B cell (primary cell): Measurements from ENCODE around the gene TPCN2. TPM values are rescaled to one million over a fixed set of nuclear protein-coding genes. Genes with fewer than 3 reads are reported as not detected.
"Not testable (repeated sequence)": the region's sequence is repeated elsewhere in the genome, so short reads cannot be mapped to it uniquely, and the experiment has no call there.

Experiments
- ATAC-seq: fragments of 200-7000 bp; cut with Tn5 transposase; one replicate; pipeline ENCODE4 v1.10.0; 2021; ENCODE audit warnings: low read depth, mild to moderate bottlenecking, moderate number of reproducible peaks, moderate library complexity
- CTCF ChIA-PET: fragments of 350-600 bp; sonication (Branson Sonifier 250); formaldehyde crosslinking; loops from one replicate; lab custom pipeline; 2021; ENCODE audit warnings: antibody characterized with exemption, inconsistent platforms; lab: Charles Lee
- POLR2A ChIA-PET: fragments of 350-600 bp; sonication (Branson Sonifier 250); formaldehyde crosslinking; loops from one replicate; lab custom pipeline; 2021; ENCODE audit warnings: antibody characterized with exemption; lab: Charles Lee
- DNase-seq: peaks from one replicate; pipeline ENCODE4 v3.0.0; 2013
- H2AFZ ChIP-seq: 2 replicates; pipeline ENCODE4 v1.6.1; 2012; ENCODE audit warnings: mild to moderate bottlenecking, low read depth, low read length; ENCODE audit not compliant: insufficient read depth, poor library complexity, severe bottlenecking
- H3K27ac ChIP-seq, 2 donors: 1 replicate in 1 of 2; 2 replicates in 1 of 2; pipeline ENCODE4 v1.5.1; 2012 to 2013; ENCODE audit warnings: low read length in 2 of 2, mild to moderate bottlenecking in 2 of 2, moderate library complexity in 1 of 2
- H3K27me3 ChIP-seq, 4 experiments: fragments of 200-600 bp in 1 of 4; sonication (generic) in 1 of 4; replicated peaks in 1 of 4; 1 replicate in 2 of 4; 2 replicates in 2 of 4; pipeline versions ENCODE4 v1.6.1 to v1.7.0; 2013 to 2016; ENCODE audit warnings: low read length in 3 of 4, mild to moderate bottlenecking in 2 of 4, mixed read lengths in 1 of 4, moderate library complexity in 1 of 4; ENCODE audit not compliant: insufficient read depth in 4 of 4, control insufficient read depth in 3 of 4; ENCODE audit errors: control extremely low read depth in 1 of 4
- H3K36me3 ChIP-seq, 2 experiments: replicated peaks in 1 of 2; 1 replicate in 1 of 2; 2 replicates in 1 of 2; pipeline versions ENCODE4 v1.6.1 to v1.7.1; 2013; ENCODE audit warnings: low read length in 1 of 2; ENCODE audit not compliant: insufficient read depth in 2 of 2, control insufficient read depth in 1 of 2; ENCODE audit errors: control extremely low read depth in 1 of 2, extremely low read depth in 1 of 2
- H3K4me1 ChIP-seq, 2 donors: fragments of 200-600 bp in 1 of 2; sonication (generic) in 1 of 2; 1 replicate in 1 of 2; 2 replicates in 1 of 2; pipeline versions ENCODE4 v1.5.1 to v1.6.1; 2013 to 2017; ENCODE audit warnings: low read length in 2 of 2; ENCODE audit not compliant: control insufficient read depth in 2 of 2, insufficient read depth in 2 of 2
- H3K4me2 ChIP-seq: replicated peaks from 2 replicates; pipeline ENCODE3; 2012; ENCODE audit warnings: mild to moderate bottlenecking, low read depth, low read length; ENCODE audit not compliant: poor library complexity, severe bottlenecking
- H3K4me3 ChIP-seq, 5 experiments: fragments of 200-600 bp in 1 of 5; sonication (generic) in 1 of 5; 1 replicate in 3 of 5; 2 replicates in 2 of 5; pipeline versions ENCODE4 v1.5.1 to v1.7.0; 2011 to 2016; ENCODE audit warnings: low read length in 4 of 5, mild to moderate bottlenecking in 4 of 5, low read depth in 2 of 5, control low read depth in 1 of 5, moderate library complexity in 1 of 5; ENCODE audit not compliant: insufficient read depth in 1 of 5; ENCODE audit errors: control extremely low read depth in 1 of 5, extremely low read depth in 1 of 5
- H3K79me2 ChIP-seq: fragments of 200-600 bp; sonication (generic); one replicate; pipeline ENCODE4 v1.6.0; 2016; ENCODE audit warnings: low read length; ENCODE audit not compliant: control insufficient read depth, insufficient read depth
- H3K9ac ChIP-seq: fragments of 200-600 bp; sonication (generic); 2 replicates; pipeline ENCODE4 v1.6.1; 2017; ENCODE audit warnings: mild to moderate bottlenecking, low read length, moderate library complexity
- H3K9me3 ChIP-seq, 3 donors: one replicate each; pipeline versions ENCODE4 v1.6.1 to v1.7.1; 2013; ENCODE audit warnings: low read length in 2 of 3; ENCODE audit not compliant: control insufficient read depth in 2 of 3, insufficient read depth in 1 of 3; ENCODE audit errors: control extremely low read depth in 1 of 3
- H4K20me1 ChIP-seq: 2 replicates; pipeline ENCODE4 v1.6.0; 2012; ENCODE audit warnings: mild to moderate bottlenecking, low read length; ENCODE audit not compliant: insufficient read depth, control insufficient read depth, poor library complexity, severe bottlenecking
- H3K27ac Mint-ChIP-seq: one replicate; pipeline ENCODE4 v1.8.0; 2021; ENCODE audit warnings: mixed read lengths
- H3K27me3 Mint-ChIP-seq: one replicate; pipeline ENCODE4 v1.8.0; 2021; ENCODE audit warnings: mixed read lengths
- H3K4me1 Mint-ChIP-seq: one replicate; pipeline ENCODE4 v1.8.0; 2021; ENCODE audit warnings: mixed read lengths
- H3K4me3 Mint-ChIP-seq: one replicate; pipeline ENCODE4 v1.8.0; 2021; ENCODE audit warnings: mixed read lengths
- H3K9me3 Mint-ChIP-seq: one replicate; pipeline ENCODE4 v1.8.0; 2022; ENCODE audit warnings: mixed read lengths; ENCODE audit not compliant: insufficient read depth
- CTCF ChIP-seq: fragments of 200-600 bp; IDR thresholded peaks from one replicate; pipeline ENCODE4 v1.8.0; 2022; ENCODE audit warnings: antibody characterized with exemption, mild to moderate bottlenecking
- EZH2 ChIP-seq: IDR thresholded peaks from 2 replicates; pipeline ENCODE4 v1.6.1; 2012; ENCODE audit warnings: borderline replicate concordance, low read depth, mild to moderate bottlenecking, moderate library complexity, low read length; ENCODE audit not compliant: insufficient read depth, poor library complexity, severe bottlenecking
- WGBS: methylation state at CpG from one replicate; pipeline ENCODE4 v1.1.5; 2013; ENCODE audit warnings: missing lambda C conversion rate; ENCODE audit not compliant: insufficient coverage; 5-methylcytosine and 5-hydroxymethylcytosine counted together
- intact Hi-C: fragments of 100-400 bp; cut with micrococcal nuclease; formaldehyde crosslinking; loops from one replicate; pipeline ENCODE4 v1.10.0; 2022
- polyA plus RNA-seq: library from polyadenylated mRNA; depleted of rRNA; stranded (reverse); fragments of >200 nt; gene quantifications from 2 replicates; pipeline ENCODE4 v1.2.3, GENCODE V29; 2012
- total RNA-seq, 2 donors: library from RNA; stranded (reverse); fragments of 120-200 nt in 1 of 2; gene quantifications; 1 replicate in 1 of 2; 2 replicates in 1 of 2; pipeline versions ENCODE4 v1.2.3 to v1.2.4, GENCODE V29; 2013 to 2022

TPCN2 gene
- total and polyA plus RNA-seq, 2 donors (not counting 1 experiment from before 2014, with no cell fraction given), result 16.8 to 71.4 TPM

- no peak for ATAC-seq
- no peak for TF ChIP-seq CTCF
- TF ChIP-seq EZH2, result no peak
Measured at GRCh38 chr11:68999093-68999747, 49.5 kb upstream of the TPCN2 start.

GRCh38 chr11:68999748-69000355, 48.9 kb upstream of the TPCN2 start:
- H3K27ac Mint-ChIP-seq, H3K4me2 ChIP-seq, intact Hi-C loops, H3K27me3 ChIP-seq, H3K9ac ChIP-seq, H3K79me2 ChIP-seq, ATAC-seq, H3K4me1 Mint-ChIP-seq, H3K4me1 ChIP-seq, H4K20me1 ChIP-seq, H3K36me3 ChIP-seq, H3K4me3 ChIP-seq, H3K4me3 Mint-ChIP-seq, H3K9me3 ChIP-seq, H3K27ac ChIP-seq, H2AFZ ChIP-seq, DNase-seq, POLR2A ChIA-PET, H3K9me3 Mint-ChIP-seq: not testable (repeated sequence)
- WGBS, result 85% methylated on average over 8 of the region's 12 CpGs
- peaks cover 14% of the 10 kb centered on the region for H3K27me3 Mint-ChIP-seq
- CTCF ChIA-PET, result interaction anchor here (0.5 to 0.9 kb wide), 2 partner anchors 89 to 140 kb away, joined by 3 read pairs; no protein-coding TSS in a partner anchor

More at GRCh38 chr11:68999093-68999747, 49.5 kb upstream of the TPCN2 start:
- WGBS, result 92% methylated on average over 7 of the region's 8 CpGs
- CTCF ChIA-PET, result interaction anchor here (0.9 kb wide), 1 partner anchor 90 kb away, joined by 3 read pairs; no protein-coding TSS in a partner anchor
- Mint-ChIP-seq H3K27me3 (peaks cover 17% of the 10 kb centered on the region), H3K4me3 (no peak overlapping the region), H3K9me3 (no peaks in the 10 kb centered on the region), H3K4me1 (no peaks in the 10 kb centered on the region), H3K27ac (no peak overlapping the region)
- intact Hi-C loops, result no loop called here
- DNase-seq, result no peak
- Histone ChIP-seq H3K79me2 (no peaks in the 10 kb centered on the region), H3K4me2 (no peak overlapping the region), H4K20me1 (no peaks in the 10 kb centered on the region), H3K27me3 (peaks cover 0 to 9% (median 1%) of the 10 kb centered on the region in 4 experiments), H3K9ac (no peak overlapping the region), H3K9me3 (peaks cover 0 to 2% (median 0%) of the 10 kb centered on the region in 3 donors), H3K36me3 (no peaks in the 10 kb centered on the region), H2AFZ (no peak overlapping the region), H3K4me1 (no peaks in the 10 kb centered on the region), H3K4me3 (no peak overlapping the region), H3K27ac (no peak overlapping the region)
- POLR2A ChIA-PET, result no interaction called here
